ENCODE data around the gene PDGFRB.

Gene PDGFRB

GRCh38 chr5:150129454-150129812, 26.2 kb downstream of the PDGFRB start:
- no peak overlapping the region for H3K4me3 ChIP-seq (ENCODE audit: low read depth, low read length)
- TF ChIP-seq CTCF (IDR thresholded peaks at IDR 0.05; ENCODE audit: insufficient read depth, low read depth, low read length, missing control alignments): no peak
- DNase-seq (ENCODE audit: low read depth): no peak

- DNase-seq (ENCODE audit: low read depth): no peak
- H3K4me3 ChIP-seq (ENCODE audit: low read depth, low read length): no peak overlapping the region
- TF ChIP-seq CTCF (IDR thresholded peaks at IDR 0.05; ENCODE audit: insufficient read depth, low read depth, low read length, missing control alignments): no peak
Measured at GRCh38 chr5:150126921-150127265, 28.8 kb downstream of the PDGFRB start.

- no peak for DNase-seq (ENCODE audit: low read depth)
- TF ChIP-seq CTCF (IDR thresholded peaks at IDR 0.05; ENCODE audit: insufficient read depth, low read depth, low read length, missing control alignments): no peak
- no peak overlapping the region for H3K4me3 ChIP-seq (ENCODE audit: low read depth, low read length)
Measured at GRCh38 chr5:150126199-150126920, 29.3 kb downstream of the PDGFRB start.

GRCh38 chr5:150125334-150125733, 30.3 kb downstream of the PDGFRB start:
- DNase-seq (ENCODE audit: low read depth): no peak
- TF ChIP-seq CTCF (IDR thresholded peaks at IDR 0.05; ENCODE audit: insufficient read depth, low read depth, low read length, missing control alignments): no peak
- no peak overlapping the region for H3K4me3 ChIP-seq (ENCODE audit: low read depth, low read length)

GRCh38 chr5:150124596-150124995, 31.0 kb downstream of the PDGFRB start:
- no peak overlapping the region for H3K4me3 ChIP-seq (ENCODE audit: low read depth, low read length)
- no peak for TF ChIP-seq CTCF (IDR thresholded peaks at IDR 0.05; ENCODE audit: insufficient read depth, low read depth, low read length, missing control alignments)
- DNase-seq (ENCODE audit: low read depth): no peak

GRCh38 chr5:150124111-150124557, 31.5 kb downstream of the PDGFRB start:
- DNase-seq (ENCODE audit: low read depth): no peak
- no peak for TF ChIP-seq CTCF (IDR thresholded peaks at IDR 0.05; ENCODE audit: insufficient read depth, low read depth, low read length, missing control alignments)
- H3K4me3 ChIP-seq (ENCODE audit: low read depth, low read length): no peak overlapping the region

- DNase-seq (ENCODE audit: low read depth): no peak
- TF ChIP-seq CTCF (IDR thresholded peaks at IDR 0.05; ENCODE audit: insufficient read depth, low read depth, low read length, missing control alignments): no peak
Measured at GRCh38 chr5:150123542-150123941, 32.1 kb downstream of the PDGFRB start.

More at GRCh38 chr5:150123542-150123941, 32.1 kb downstream of the PDGFRB start:
- H3K4me3 ChIP-seq (ENCODE audit: low read depth, low read length): no peak overlapping the region
